ENCODE data around the gene PKMYT1. TPM values are rescaled to one million over a fixed set of nuclear protein-coding genes. Genes with fewer than 3 reads are reported as not detected.

PKMYT1 gene
- total and polyA plus RNA-seq, 9 of the 15 experiments (the other 6 are each of a cell fraction or from before 2014, with no cell fraction given) = 8.7 to 201 (median 37.8) TPM

DNA sequence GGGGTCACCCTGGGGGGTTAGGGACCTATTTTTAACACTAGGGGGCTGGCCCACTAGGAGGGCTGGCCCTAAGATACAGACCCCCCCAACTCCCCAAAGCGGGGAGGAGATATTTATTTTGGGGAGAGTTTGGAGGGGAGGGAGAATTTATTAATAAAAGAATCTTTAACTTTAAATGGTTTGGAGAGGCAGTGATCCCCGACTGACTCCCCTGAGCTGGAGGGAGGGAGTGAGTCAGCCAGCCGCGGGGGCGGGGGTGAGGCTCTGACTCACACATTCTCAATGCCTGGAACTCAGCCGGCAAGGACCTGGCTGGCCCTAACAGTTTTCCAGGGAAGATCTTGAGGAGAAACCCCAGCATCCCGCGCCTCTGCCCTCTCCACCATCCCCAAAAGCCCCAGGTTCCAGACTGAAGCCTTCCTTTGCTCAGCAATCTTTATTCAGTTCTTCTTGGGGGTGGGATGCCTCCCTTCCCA, 42.0 kb upstream of the PKMYT1 start (continued):
- no peak for TF ChIP-seq KDM4B (IDR thresholded peaks at IDR 0.05; ENCODE audit: borderline replicate concordance in 2 of 2, low read depth in 1 of 2)
- TF ChIP-seq SMARCA4 (IDR thresholded peaks at IDR 0.05) = peak; percentile 94
- TF ChIP-seq CREBBP (IDR thresholded peaks at IDR 0.05; ENCODE audit: low read depth, low read length) = no peak
- TF ChIP-seq, protein P1, sequence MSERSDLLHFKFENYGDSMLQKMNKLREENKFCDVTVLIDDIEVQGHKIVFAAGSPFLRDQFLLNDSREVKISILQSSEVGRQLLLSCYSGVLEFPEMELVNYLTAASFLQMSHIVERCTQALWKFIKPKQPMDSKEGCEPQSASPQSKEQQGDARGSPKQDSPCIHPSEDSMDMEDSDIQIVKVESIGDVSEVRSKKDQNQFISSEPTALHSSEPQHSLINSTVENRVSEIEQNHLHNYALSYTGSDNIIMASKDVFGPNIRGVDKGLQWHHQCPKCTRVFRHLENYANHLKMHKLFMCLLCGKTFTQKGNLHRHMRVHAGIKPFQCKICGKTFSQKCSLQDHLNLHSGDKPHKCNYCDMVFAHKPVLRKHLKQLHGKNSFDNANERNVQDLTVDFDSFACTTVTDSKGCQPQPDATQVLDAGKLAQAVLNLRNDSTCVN (CRISPR knock-in tag; IDR thresholded peaks at IDR 0.05) = no peak
- TF ChIP-seq MEF2A (IDR thresholded peaks at IDR 0.05; ENCODE audit: control insufficient read depth, low read depth, low read length) = no peak
- no peak for TF ChIP-seq TEAD2 (tag; IDR thresholded peaks at IDR 0.05)
- TF ChIP-seq LARP7 (IDR thresholded peaks at IDR 0.05) = no peak
- no peak for TF ChIP-seq ZNF121 (CRISPR knock-in tag; conservative IDR thresholded peaks at IDR 0.05)
- TF ChIP-seq EGR1 (conservative IDR thresholded peaks at IDR 0.05) = peak; percentile 97
- TF ChIP-seq ZNF507 (tag; conservative IDR thresholded peaks at IDR 0.05) = no peak
- TF ChIP-seq PRMT5 (CRISPR knock-in tag; IDR thresholded peaks at IDR 0.05) = no peak
- TF ChIP-seq, protein P2, sequence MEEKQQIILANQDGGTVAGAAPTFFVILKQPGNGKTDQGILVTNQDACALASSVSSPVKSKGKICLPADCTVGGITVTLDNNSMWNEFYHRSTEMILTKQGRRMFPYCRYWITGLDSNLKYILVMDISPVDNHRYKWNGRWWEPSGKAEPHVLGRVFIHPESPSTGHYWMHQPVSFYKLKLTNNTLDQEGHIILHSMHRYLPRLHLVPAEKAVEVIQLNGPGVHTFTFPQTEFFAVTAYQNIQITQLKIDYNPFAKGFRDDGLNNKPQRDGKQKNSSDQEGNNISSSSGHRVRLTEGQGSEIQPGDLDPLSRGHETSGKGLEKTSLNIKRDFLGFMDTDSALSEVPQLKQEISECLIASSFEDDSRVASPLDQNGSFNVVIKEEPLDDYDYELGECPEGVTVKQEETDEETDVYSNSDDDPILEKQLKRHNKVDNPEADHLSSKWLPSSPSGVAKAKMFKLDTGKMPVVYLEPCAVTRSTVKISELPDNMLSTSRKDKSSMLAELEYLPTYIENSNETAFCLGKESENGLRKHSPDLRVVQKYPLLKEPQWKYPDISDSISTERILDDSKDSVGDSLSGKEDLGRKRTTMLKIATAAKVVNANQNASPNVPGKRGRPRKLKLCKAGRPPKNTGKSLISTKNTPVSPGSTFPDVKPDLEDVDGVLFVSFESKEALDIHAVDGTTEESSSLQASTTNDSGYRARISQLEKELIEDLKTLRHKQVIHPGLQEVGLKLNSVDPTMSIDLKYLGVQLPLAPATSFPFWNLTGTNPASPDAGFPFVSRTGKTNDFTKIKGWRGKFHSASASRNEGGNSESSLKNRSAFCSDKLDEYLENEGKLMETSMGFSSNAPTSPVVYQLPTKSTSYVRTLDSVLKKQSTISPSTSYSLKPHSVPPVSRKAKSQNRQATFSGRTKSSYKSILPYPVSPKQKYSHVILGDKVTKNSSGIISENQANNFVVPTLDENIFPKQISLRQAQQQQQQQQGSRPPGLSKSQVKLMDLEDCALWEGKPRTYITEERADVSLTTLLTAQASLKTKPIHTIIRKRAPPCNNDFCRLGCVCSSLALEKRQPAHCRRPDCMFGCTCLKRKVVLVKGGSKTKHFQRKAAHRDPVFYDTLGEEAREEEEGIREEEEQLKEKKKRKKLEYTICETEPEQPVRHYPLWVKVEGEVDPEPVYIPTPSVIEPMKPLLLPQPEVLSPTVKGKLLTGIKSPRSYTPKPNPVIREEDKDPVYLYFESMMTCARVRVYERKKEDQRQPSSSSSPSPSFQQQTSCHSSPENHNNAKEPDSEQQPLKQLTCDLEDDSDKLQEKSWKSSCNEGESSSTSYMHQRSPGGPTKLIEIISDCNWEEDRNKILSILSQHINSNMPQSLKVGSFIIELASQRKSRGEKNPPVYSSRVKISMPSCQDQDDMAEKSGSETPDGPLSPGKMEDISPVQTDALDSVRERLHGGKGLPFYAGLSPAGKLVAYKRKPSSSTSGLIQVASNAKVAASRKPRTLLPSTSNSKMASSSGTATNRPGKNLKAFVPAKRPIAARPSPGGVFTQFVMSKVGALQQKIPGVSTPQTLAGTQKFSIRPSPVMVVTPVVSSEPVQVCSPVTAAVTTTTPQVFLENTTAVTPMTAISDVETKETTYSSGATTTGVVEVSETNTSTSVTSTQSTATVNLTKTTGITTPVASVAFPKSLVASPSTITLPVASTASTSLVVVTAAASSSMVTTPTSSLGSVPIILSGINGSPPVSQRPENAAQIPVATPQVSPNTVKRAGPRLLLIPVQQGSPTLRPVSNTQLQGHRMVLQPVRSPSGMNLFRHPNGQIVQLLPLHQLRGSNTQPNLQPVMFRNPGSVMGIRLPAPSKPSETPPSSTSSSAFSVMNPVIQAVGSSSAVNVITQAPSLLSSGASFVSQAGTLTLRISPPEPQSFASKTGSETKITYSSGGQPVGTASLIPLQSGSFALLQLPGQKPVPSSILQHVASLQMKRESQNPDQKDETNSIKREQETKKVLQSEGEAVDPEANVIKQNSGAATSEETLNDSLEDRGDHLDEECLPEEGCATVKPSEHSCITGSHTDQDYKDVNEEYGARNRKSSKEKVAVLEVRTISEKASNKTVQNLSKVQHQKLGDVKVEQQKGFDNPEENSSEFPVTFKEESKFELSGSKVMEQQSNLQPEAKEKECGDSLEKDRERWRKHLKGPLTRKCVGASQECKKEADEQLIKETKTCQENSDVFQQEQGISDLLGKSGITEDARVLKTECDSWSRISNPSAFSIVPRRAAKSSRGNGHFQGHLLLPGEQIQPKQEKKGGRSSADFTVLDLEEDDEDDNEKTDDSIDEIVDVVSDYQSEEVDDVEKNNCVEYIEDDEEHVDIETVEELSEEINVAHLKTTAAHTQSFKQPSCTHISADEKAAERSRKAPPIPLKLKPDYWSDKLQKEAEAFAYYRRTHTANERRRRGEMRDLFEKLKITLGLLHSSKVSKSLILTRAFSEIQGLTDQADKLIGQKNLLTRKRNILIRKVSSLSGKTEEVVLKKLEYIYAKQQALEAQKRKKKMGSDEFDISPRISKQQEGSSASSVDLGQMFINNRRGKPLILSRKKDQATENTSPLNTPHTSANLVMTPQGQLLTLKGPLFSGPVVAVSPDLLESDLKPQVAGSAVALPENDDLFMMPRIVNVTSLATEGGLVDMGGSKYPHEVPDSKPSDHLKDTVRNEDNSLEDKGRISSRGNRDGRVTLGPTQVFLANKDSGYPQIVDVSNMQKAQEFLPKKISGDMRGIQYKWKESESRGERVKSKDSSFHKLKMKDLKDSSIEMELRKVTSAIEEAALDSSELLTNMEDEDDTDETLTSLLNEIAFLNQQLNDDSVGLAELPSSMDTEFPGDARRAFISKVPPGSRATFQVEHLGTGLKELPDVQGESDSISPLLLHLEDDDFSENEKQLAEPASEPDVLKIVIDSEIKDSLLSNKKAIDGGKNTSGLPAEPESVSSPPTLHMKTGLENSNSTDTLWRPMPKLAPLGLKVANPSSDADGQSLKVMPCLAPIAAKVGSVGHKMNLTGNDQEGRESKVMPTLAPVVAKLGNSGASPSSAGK (IDR thresholded peaks at IDR 0.05) = no peak
- TF ChIP-seq, protein P3, sequence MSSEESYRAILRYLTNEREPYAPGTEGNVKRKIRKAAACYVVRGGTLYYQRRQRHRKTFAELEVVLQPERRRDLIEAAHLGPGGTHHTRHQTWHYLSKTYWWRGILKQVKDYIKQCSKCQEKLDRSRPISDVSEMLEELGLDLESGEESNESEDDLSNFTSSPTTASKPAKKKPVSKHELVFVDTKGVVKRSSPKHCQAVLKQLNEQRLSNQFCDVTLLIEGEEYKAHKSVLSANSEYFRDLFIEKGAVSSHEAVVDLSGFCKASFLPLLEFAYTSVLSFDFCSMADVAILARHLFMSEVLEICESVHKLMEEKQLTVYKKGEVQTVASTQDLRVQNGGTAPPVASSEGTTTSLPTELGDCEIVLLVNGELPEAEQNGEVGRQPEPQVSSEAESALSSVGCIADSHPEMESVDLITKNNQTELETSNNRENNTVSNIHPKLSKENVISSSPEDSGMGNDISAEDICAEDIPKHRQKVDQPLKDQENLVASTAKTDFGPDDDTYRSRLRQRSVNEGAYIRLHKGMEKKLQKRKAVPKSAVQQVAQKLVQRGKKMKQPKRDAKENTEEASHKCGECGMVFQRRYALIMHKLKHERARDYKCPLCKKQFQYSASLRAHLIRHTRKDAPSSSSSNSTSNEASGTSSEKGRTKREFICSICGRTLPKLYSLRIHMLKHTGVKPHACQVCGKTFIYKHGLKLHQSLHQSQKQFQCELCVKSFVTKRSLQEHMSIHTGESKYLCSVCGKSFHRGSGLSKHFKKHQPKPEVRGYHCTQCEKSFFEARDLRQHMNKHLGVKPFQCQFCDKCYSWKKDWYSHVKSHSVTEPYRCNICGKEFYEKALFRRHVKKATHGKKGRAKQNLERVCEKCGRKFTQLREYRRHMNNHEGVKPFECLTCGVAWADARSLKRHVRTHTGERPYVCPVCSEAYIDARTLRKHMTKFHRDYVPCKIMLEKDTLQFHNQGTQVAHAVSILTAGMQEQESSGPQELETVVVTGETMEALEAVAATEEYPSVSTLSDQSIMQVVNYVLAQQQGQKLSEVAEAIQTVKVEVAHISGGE (CRISPR knock-in tag; IDR thresholded peaks at IDR 0.05) = no peak
